GM12864 (cell line): Measurements from ENCODE around the gene PCGF3.

Experiments
- DNase-seq: peaks from one replicate; pipeline ENCODE4 v3.0.0-alpha.2; 2011; ENCODE audit warnings: low read depth
- H3K4me3 ChIP-seq: 2 replicates; pipeline ENCODE4 v1.5.1; 2011; ENCODE audit warnings: mild to moderate bottlenecking, low read depth, low read length, control low read depth
- TF ChIP-seq, protein P1 (sequence below): IDR thresholded peaks from 2 replicates; pipeline ENCODE4 v1.5.1; 2011; ENCODE audit warnings: low read depth, mild to moderate bottlenecking, moderate library complexity, low read length, control low read depth, inconsistent platforms; ENCODE audit errors: missing control alignments

Gene PCGF3

DNA sequence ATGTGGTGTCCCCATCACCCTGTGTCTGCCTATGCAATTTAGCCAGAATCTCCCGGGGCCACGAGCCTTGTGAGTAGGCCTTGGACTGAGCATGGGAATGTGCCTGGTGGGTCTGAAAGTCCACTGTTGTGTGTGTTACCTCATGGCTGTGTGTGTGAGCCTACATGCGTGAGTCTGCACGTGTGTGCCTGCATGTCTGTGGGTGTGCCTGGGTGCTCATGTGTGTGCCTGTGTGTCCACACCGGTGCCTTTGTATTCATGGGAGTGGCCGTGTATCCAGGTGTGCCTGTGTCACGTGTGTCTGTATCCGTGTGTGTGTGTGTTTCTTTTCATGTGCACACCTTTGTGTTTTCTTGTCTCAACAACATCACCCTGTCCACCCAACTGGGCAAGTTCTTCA is 45.8 kb upstream of the PCGF3 start:
- H3K4me3 ChIP-seq, result no peak overlapping the region
- DNase-seq, result no peak
- TF ChIP-seq, protein P1, sequence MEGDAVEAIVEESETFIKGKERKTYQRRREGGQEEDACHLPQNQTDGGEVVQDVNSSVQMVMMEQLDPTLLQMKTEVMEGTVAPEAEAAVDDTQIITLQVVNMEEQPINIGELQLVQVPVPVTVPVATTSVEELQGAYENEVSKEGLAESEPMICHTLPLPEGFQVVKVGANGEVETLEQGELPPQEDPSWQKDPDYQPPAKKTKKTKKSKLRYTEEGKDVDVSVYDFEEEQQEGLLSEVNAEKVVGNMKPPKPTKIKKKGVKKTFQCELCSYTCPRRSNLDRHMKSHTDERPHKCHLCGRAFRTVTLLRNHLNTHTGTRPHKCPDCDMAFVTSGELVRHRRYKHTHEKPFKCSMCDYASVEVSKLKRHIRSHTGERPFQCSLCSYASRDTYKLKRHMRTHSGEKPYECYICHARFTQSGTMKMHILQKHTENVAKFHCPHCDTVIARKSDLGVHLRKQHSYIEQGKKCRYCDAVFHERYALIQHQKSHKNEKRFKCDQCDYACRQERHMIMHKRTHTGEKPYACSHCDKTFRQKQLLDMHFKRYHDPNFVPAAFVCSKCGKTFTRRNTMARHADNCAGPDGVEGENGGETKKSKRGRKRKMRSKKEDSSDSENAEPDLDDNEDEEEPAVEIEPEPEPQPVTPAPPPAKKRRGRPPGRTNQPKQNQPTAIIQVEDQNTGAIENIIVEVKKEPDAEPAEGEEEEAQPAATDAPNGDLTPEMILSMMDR, result no peak

- no peak for DNase-seq
- TF ChIP-seq, protein P1, result no peak
These were observed 45.2 kb upstream of the PCGF3 start for GRCh38 chr4:660401-660800.

GRCh38 chr4:661231-661630 is 44.4 kb upstream of the PCGF3 start:
- no peak for DNase-seq
- no peak overlapping the region for H3K4me3 ChIP-seq
- TF ChIP-seq, protein P1, result no peak

More at GRCh38 chr4:660401-660800, 45.2 kb upstream of the PCGF3 start:
- no peak overlapping the region for H3K4me3 ChIP-seq

DNA sequence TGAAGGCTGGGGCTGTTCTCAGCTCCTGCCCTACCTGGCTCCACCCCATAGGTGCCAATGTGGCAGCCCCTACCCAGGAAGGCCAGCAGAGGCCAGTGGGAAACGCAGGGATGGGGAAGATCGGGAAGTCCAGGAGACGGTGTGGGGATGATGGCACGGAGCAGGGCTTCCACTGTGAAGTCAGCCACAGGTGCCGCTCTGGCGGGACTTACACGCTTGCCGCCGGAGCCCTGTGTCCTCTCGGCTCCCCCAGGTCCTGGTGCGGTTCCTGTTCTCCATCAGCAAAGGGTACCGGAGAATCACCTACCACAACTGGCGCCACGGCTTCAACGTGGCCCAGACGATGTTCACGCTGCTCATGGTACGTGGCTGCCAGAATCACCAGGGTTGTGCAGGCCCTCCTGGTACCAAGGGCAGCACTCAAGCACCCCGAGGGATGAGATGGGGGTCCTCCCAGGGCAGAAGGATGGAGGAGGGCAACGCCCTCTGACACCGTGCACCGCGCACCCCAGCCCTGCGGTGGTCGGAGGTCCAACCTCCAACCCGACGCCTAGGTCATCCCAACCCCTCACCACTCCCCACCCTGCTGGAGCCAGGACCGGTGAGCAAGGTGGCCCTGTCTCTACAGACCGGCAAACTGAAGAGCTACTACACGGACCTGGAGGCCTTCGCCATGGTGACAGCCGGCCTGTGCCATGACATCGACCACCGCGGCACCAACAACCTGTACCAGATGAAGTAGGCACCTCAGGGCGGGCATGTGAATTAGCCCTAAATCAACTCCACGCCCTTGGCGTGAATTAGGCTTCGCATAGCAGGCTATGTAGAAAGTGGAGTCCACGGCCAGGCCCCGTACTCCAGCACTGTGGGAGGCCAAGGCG is 43.5 kb upstream of the PCGF3 start:
- no peak overlapping the region for H3K4me3 ChIP-seq
- TF ChIP-seq, protein P1, result no peak

DNA sequence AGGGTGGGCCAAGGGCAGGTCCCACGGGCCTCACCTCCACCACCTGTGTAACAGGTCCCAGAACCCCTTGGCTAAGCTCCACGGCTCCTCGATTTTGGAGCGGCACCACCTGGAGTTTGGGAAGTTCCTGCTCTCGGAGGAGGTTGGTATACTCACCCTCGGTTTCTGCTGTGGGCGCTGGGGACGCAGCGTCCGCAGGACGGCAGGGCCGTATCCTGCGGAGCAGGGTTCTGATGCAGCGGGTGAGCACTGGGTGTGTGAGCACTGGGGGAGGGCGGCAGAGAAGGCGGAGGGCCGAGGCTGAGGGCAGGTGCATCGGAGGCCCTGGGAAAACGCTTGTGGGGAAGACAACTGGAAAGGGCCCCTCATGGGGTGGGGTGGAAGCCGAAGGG is 42.6 kb upstream of the PCGF3 start:
- H3K4me3 ChIP-seq, result peak overlapping the region; percentile 57

More for the DNA sequence above, 43.5 kb upstream of the PCGF3 start:
- DNase-seq, result no peak

DNA sequence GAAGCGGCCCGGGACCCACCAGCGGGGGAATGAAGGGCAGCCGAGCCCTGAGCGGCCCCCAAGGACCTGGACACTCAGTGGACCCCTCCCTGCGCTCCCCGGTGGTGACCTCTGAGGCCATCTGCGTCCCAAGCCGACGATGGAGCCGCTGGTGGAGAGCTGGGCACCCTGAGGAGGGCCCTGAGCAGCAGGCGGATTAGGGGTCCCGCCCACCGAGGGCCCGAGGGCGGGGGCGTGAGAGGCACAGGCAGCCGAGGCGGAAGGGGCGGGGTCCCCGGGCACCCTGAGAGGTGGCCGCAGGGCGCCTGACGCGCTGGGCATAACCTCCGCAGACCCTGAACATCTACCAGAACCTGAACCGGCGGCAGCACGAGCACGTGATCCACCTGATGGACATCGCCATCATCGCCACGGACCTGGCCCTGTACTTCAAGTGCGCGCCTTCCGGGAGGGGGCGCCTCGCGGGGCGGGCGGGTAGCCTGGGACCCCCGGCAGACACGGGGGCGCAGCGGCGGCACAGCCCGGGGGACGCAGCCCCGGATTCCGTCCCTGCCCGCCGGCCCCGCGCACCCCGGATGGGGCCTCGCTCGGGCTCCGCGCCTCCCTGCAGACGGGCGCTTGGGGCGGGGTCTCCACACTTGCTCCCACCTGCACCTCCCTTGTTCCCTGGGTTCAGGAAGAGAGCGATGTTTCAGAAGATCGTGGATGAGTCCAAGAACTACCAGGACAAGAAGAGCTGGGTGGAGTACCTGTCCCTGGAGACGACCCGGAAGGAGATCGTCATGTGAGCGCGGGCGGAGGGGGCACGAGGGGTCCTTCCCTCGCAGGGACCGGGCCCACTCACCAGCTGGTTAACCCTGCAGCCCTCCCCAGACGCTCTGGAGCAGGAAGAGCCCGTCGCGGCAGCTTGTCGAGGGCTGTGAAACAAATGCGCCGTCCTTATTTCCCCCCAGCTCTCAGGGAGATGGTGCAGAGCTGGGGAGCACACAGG is 41.9 kb upstream of the PCGF3 start:
- TF ChIP-seq, protein P1, result peak; percentile 7
- no peak for DNase-seq
- H3K4me3 ChIP-seq, result peak overlapping the region; percentile 57

More for the DNA sequence above, 42.6 kb upstream of the PCGF3 start:
- DNase-seq, result no peak
- TF ChIP-seq, protein P1, result no peak
